Stimulated activated CD4-positive, alpha-beta T cell treated with anti-CD3 and anti-CD28 coated beads, Interleukin-2, amount 100 ng/mL, for 48 hours (primary cell): ENCODE results near the gene TYRP1.
"Not testable (repeated sequence)": the region's sequence is repeated elsewhere in the genome, so short reads cannot be mapped to it uniquely, and the experiment has no call there.

Source experiments
- DNase-seq, 2 donors: peaks; one replicate each; pipeline ENCODE4 v3.0.0-alpha.2; 2020

The TYRP1 gene

GRCh38 chr9:12693141-12693540 lies at the start of gene TYRP1:
TYRP1 (plus strand) TSS chr9:12693385; CDS start chr9:12693997, 612 bp downstream.
- DNase-seq: no peak

GRCh38 chr9:12643686-12644085 lies 49.5 kb upstream of the TYRP1 start:
- no peak for DNase-seq

GRCh38 chr9:12648925-12649324 lies 44.3 kb upstream of the TYRP1 start:
- DNase-seq: no peak

- DNase-seq: no peak
Measured at GRCh38 chr9:12651125-12651524, 42.1 kb upstream of the TYRP1 start.

GRCh38 chr9:12652973-12653372 lies 40.2 kb upstream of the TYRP1 start:
- DNase-seq: no peak

- DNase-seq: no peak
Measured at GRCh38 chr9:12656803-12657202, 36.4 kb upstream of the TYRP1 start.

- no peak for DNase-seq
Measured at GRCh38 chr9:12657233-12657632, 36.0 kb upstream of the TYRP1 start.

- no peak for DNase-seq
Measured at GRCh38 chr9:12657998-12658397, 35.2 kb upstream of the TYRP1 start.

GRCh38 chr9:12658531-12659209 lies 34.5 kb upstream of the TYRP1 start:
- DNase-seq: no peak

- DNase-seq: no peak
Measured at GRCh38 chr9:12659220-12659619, 34.0 kb upstream of the TYRP1 start.

GRCh38 chr9:12666813-12667212 lies 26.4 kb upstream of the TYRP1 start:
- no peak for DNase-seq

- no peak for DNase-seq
Measured at GRCh38 chr9:12667892-12668291, 25.3 kb upstream of the TYRP1 start.

- DNase-seq: no peak
Measured at GRCh38 chr9:12670006-12670405, 23.2 kb upstream of the TYRP1 start.

- no peak for DNase-seq
Measured at GRCh38 chr9:12674961-12675360, 18.2 kb upstream of the TYRP1 start.

GRCh38 chr9:12677462-12678126 lies 15.6 kb upstream of the TYRP1 start:
- not testable (repeated sequence) for DNase-seq

GRCh38 chr9:12680341-12680740 lies 12.8 kb upstream of the TYRP1 start:
- no peak for DNase-seq

- DNase-seq: no peak
Measured at GRCh38 chr9:12680757-12681156, 12.4 kb upstream of the TYRP1 start.

GRCh38 chr9:12681620-12682019 lies 11.6 kb upstream of the TYRP1 start:
- DNase-seq: no peak

GRCh38 chr9:12684974-12685373 lies 8.2 kb upstream of the TYRP1 start:
- DNase-seq: no peak

- no peak for DNase-seq
Measured at GRCh38 chr9:12689233-12689632, 4.0 kb upstream of the TYRP1 start.

- DNase-seq: no peak
Measured at GRCh38 chr9:12694013-12694412, 828 bp downstream of the TYRP1 start.

- no peak for DNase-seq
Measured at GRCh38 chr9:12695474-12695873, 2.3 kb downstream of the TYRP1 start.

- no peak for DNase-seq
Measured at GRCh38 chr9:12696931-12697622, 3.9 kb downstream of the TYRP1 start.

GRCh38 chr9:12697719-12698118 lies 4.5 kb downstream of the TYRP1 start:
- no peak for DNase-seq
